SU-DHL-6 (cell line): ENCODE measurements around the gene RTF1.

Experiments
- H2AFZ ChIP-seq: fragments of 200-600 bp; sonication (generic); 2 replicates; pipeline ENCODE4 v1.6.1; 2014; ENCODE audit warnings: low read depth, mild to moderate bottlenecking, moderate library complexity, mixed read lengths, antibody characterized with exemption, low read length; ENCODE audit not compliant: severe bottlenecking
- H3F3A ChIP-seq: fragments of 200-600 bp; shearing (Covaris generic); 2 replicates; pipeline ENCODE4 v1.6.0; 2016; ENCODE audit warnings: antibody characterized with exemption, mild to moderate bottlenecking; ENCODE audit not compliant: insufficient read depth
- H3K27ac ChIP-seq: fragments of 200-600 bp; sonication (generic); 2 replicates; pipeline ENCODE4 v1.5.1; 2016; ENCODE audit warnings: low read depth, mild to moderate bottlenecking, low read length, moderate library complexity, mixed read lengths
- H3K27me3 ChIP-seq: fragments of 200-600 bp; sonication (generic), shearing (Covaris generic); 2 replicates; pipeline ENCODE4 v1.6.0; 2014; ENCODE audit warnings: mild to moderate bottlenecking, low read length
- H3K36me3 ChIP-seq: fragments of 200-600 bp; sonication (generic); 2 replicates; pipeline ENCODE4 v1.6.1; 2014; ENCODE audit warnings: mild to moderate bottlenecking, low read length, mixed read lengths
- H3K4me2 ChIP-seq: fragments of 300-600, 200-600 bp; shearing (Covaris generic), sonication (generic); 2 replicates; pipeline ENCODE4 v1.6.0; 2014; ENCODE audit warnings: low read length, low read depth, mild to moderate bottlenecking; ENCODE audit not compliant: poor library complexity, severe bottlenecking
- H3K4me3 ChIP-seq: fragments of 200-600 bp; sonication (generic); 2 replicates; pipeline ENCODE4 v1.5.1; 2014; ENCODE audit warnings: antibody characterized with exemption, low read length, mild to moderate bottlenecking, mixed read lengths; ENCODE audit not compliant: insufficient read depth, poor library complexity, severe bottlenecking
- H3K79me2 ChIP-seq: fragments of 200-600 bp; sonication (generic); 2 replicates; pipeline ENCODE4 v1.6.1; 2014; ENCODE audit warnings: mild to moderate bottlenecking, low read length, moderate library complexity; ENCODE audit not compliant: insufficient read depth
- H3K9ac ChIP-seq: fragments of 200-600 bp; sonication (generic); 2 replicates; pipeline ENCODE4 v1.7.0; 2014; ENCODE audit warnings: mild to moderate bottlenecking, low read length
- H3K9me2 ChIP-seq: fragments of 200-600 bp; sonication (generic); replicated peaks from 2 replicates; pipeline ENCODE4 v1.6.1; 2014; ENCODE audit warnings: low read length; ENCODE audit not compliant: insufficient read depth
- H3K9me3 ChIP-seq: fragments of 200-600 bp; sonication (generic); 2 replicates; pipeline ENCODE4 v1.6.1; 2014; ENCODE audit warnings: low read length, mixed read lengths; ENCODE audit not compliant: insufficient read depth
- H4K20me1 ChIP-seq: fragments of 200-600 bp; sonication (generic); 2 replicates; pipeline ENCODE4 v1.6.1; 2014; ENCODE audit warnings: low read depth, mild to moderate bottlenecking, antibody characterized with exemption, low read length, moderate library complexity, mixed read lengths
- CTCF ChIP-seq: fragments of 200-600 bp; sonication (generic); IDR thresholded peaks from one replicate; pipeline ENCODE4 v1.5.1; 2017; ENCODE audit warnings: antibody characterized with exemption, mild to moderate bottlenecking, low read length, moderate library complexity; ENCODE audit not compliant: insufficient read depth, poor library complexity, severe bottlenecking
- EZH2phosphoT487 ChIP-seq: fragments of 200-600 bp; sonication (generic), shearing (Covaris generic); conservative IDR thresholded peaks from 2 replicates; pipeline ENCODE4 v1.6.1; 2018; ENCODE audit warnings: mild to moderate bottlenecking, antibody characterized with exemption, low read length, moderate library complexity, mixed read lengths

Gene RTF1

GRCh38 chr15:41491889-41492288, 75.0 kb downstream of the RTF1 start:
- no peak overlapping the region for H2AFZ ChIP-seq
- no peaks in the 10 kb centered on the region for H3K79me2 ChIP-seq
- TF ChIP-seq CTCF (no peak), EZH2phosphoT487 (no peak)
- no peaks in the 10 kb centered on the region for H3K9me3 ChIP-seq
- no peak overlapping the region for H3K9ac ChIP-seq
- no peak overlapping the region for H3K4me2 ChIP-seq
- H3K27ac ChIP-seq: no peak overlapping the region
- H4K20me1 ChIP-seq: no peaks in the 10 kb centered on the region; the same call in 1 of the 2 replicates
- H3K4me3 ChIP-seq: no peak overlapping the region
- no peaks in the 10 kb centered on the region for H3K36me3 ChIP-seq
- no peaks in the 10 kb centered on the region for H3K9me2 ChIP-seq
- no peaks in the 10 kb centered on the region for H3K27me3 ChIP-seq
- no peaks in the 10 kb centered on the region for H3F3A ChIP-seq

GRCh38 chr15:41492597-41493204, 75.8 kb downstream of the RTF1 start:
- H3K27ac ChIP-seq: no peak overlapping the region
- H3K79me2 ChIP-seq: no peaks in the 10 kb centered on the region

DNA sequence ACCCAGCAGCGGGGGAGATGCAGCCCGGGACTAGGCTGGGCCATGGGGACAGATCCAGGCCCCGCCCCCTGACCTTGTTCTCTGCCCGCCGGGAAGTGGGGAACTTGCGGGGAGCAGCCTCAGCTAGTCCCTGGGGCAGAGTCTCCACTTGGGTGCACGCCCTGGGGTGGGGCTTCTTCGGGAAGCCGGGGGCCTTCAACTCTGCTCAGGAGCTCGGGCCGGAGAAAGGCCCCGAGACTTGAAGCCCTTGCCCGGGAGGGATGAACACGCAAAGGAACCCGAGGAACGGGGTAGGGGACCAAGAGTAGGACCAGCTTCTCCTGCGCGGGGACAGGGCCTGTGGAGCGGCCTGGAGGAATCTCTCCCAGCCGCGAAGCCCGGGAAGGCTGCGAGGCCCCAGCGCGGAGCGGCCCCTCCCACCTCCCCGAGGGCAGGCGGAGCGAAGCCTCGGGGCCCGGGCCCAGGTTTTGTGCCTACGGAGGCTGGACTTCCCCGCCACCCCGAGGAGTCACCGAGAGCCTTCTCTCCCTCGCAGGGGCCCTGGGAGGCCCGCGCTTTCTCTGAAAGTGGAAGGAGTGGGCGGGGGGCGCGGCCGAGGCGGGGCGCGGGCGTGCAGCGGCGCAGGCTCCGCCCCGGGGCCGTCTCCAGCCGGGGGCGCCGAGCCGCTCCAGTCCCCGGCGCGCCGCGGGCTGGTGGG, 76.5 kb downstream of the RTF1 start, which contains the start of gene ITPKA:
ITPKA (plus strand) TSS at position 670 of the 697 bp plus-strand sequence. CDS start 54 bp downstream, outside the sequence.
- H3K27me3 ChIP-seq: no peaks in the 10 kb centered on the region

More at GRCh38 chr15:41492597-41493204, 75.8 kb downstream of the RTF1 start:
- Histone ChIP-seq H4K20me1 (no peaks in the 10 kb centered on the region; the same call in 1 of the 2 replicates), H3F3A (no peaks in the 10 kb centered on the region), H3K27me3 (no peaks in the 10 kb centered on the region), H3K9ac (peak overlapping the region; percentile 62), H3K4me3 (peak overlapping the region; percentile 53), H2AFZ (peak overlapping the region; percentile 79), H3K36me3 (no peaks in the 10 kb centered on the region), H3K4me2 (peak overlapping the region; percentile 80), H3K9me2 (no peaks in the 10 kb centered on the region), H3K9me3 (no peaks in the 10 kb centered on the region)
- TF ChIP-seq CTCF (no peak), EZH2phosphoT487 (no peak)

More for the DNA sequence above, 76.5 kb downstream of the RTF1 start, which contains the start of gene ITPKA:
- TF ChIP-seq EZH2phosphoT487: no peak
- no peak for TF ChIP-seq CTCF
- Histone ChIP-seq H3K4me2 (peak within 1 kb of the TSS; percentile 80), H3K9ac (peak within 1 kb of the TSS; percentile 62), H3K4me3 (peak within 1 kb of the TSS; percentile 53), H3K9me3 (no peaks in the 10 kb centered on the region), H3K9me2 (no peaks in the 10 kb centered on the region), H3K79me2 (no peaks in the 10 kb centered on the region), H3K27ac (no peak within 1 kb of the TSS), H2AFZ (peak within 1 kb of the TSS; percentile 79), H3K36me3 (no peaks in the 10 kb centered on the region), H4K20me1 (no peaks in the 10 kb centered on the region; the same call in 1 of the 2 replicates), H3F3A (no peaks in the 10 kb centered on the region)
